Measurements from ENCODE around the gene ALDH1L2. TPM values are rescaled to one million over a fixed set of nuclear protein-coding genes. Genes with fewer than 3 reads are reported as not detected.

ALDH1L2 gene
- total and polyA plus RNA-seq, 11 donors, result 0.53 to 6.7 (median 2.0) TPM

DNA sequence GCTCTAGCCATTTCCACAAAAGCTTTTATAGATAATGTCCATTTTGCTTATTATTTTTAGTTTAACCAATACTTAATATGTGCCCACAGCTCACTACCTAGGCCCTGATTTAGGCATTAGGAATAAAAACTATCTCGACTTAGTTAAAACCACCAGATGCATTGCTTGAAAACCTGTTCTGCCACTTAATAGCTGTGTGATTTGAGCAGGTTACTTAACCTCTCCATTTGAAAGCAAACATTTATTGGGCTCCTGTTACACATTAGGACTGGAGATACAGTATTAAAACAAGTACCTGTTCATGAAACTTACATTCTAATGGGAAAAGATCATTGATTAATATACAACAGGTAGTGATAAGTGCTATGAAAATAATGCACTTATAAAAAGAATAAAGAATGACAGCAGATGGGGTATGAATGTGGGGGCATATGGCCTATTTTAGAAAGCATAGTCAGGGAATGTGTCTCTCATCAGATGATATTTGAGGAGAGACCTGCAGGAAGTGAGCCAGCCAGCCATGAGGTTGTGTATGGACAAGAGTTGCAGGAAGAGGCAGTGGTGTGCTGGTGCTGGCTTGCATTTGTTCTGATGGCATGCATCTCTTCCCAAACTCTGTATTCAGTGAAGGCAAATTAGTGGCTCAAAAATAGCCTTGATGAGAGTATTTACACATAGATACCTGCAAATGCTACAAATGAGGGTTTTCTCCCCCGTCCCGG lies 63.9 kb downstream of the ALDH1L2 start:
- Histone ChIP-seq H3K4me3 (no peak overlapping the region), H3K9me3 (no peaks in the 10 kb centered on the region), H3K36me3 (peaks cover 0 to 23% (median 0%) of the 10 kb centered on the region in 9 donors), H3K27me3 (no peaks in the 10 kb centered on the region), H3K4me1 (peaks cover 0 to 12% (median 6%) of the 10 kb centered on the region in 12 donors), H3K27ac (no peak overlapping the region)
- ATAC-seq (no peak), DNase-seq (no peak)
- WGBS, 4 donors, result 65 to 98% (median 94%) methylated on average over 3 of the region's 3 CpGs
- intact Hi-C loops (cut with DNase I), result no loop called here
- TF ChIP-seq POLR2A (IDR thresholded peaks at IDR 0.05), result no peak
- TF ChIP-seq, protein P1, sequence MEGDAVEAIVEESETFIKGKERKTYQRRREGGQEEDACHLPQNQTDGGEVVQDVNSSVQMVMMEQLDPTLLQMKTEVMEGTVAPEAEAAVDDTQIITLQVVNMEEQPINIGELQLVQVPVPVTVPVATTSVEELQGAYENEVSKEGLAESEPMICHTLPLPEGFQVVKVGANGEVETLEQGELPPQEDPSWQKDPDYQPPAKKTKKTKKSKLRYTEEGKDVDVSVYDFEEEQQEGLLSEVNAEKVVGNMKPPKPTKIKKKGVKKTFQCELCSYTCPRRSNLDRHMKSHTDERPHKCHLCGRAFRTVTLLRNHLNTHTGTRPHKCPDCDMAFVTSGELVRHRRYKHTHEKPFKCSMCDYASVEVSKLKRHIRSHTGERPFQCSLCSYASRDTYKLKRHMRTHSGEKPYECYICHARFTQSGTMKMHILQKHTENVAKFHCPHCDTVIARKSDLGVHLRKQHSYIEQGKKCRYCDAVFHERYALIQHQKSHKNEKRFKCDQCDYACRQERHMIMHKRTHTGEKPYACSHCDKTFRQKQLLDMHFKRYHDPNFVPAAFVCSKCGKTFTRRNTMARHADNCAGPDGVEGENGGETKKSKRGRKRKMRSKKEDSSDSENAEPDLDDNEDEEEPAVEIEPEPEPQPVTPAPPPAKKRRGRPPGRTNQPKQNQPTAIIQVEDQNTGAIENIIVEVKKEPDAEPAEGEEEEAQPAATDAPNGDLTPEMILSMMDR (IDR thresholded peaks at IDR 0.05), result no peak

DNA sequence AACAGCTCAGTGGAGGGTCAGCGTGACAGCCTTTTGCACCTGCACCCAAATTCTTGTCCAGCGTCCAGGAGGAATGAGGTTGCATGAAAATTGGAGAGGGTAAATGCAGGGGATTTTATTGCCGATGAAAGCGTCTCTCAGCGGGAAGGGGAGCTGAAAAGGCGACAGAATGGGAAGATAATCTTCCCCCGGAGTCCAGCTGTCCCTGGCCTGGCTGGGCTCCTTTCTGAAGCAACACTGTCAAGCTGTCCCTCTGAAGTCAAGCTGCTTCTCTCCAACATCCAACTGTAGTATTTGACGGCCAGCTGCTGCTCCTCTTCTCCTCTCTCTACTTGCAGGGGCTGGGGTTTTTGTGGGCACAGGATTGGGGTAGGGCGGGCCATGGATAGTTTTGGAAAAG lies 65.5 kb downstream of the ALDH1L2 start:
- WGBS, 4 donors, result 70 to 83% (median 78%) methylated on average over 9 of the region's 9 CpGs
- Histone ChIP-seq H3K27ac (no peak overlapping the region), H3K36me3 (peaks cover 0 to 33% (median 11%) of the 10 kb centered on the region in 9 donors), H3K27me3 (no peaks in the 10 kb centered on the region), H3K4me3 (no peak overlapping the region), H3K9me3 (no peaks in the 10 kb centered on the region), H3K4me1 (no peaks in the 10 kb centered on the region)
- ATAC-seq (no peak), DNase-seq (no peak)
- TF ChIP-seq, protein P1 (IDR thresholded peaks at IDR 0.05), result no peak
- no peak for TF ChIP-seq POLR2A (IDR thresholded peaks at IDR 0.05)
- intact Hi-C loops (cut with DNase I), result no loop called here

DNA sequence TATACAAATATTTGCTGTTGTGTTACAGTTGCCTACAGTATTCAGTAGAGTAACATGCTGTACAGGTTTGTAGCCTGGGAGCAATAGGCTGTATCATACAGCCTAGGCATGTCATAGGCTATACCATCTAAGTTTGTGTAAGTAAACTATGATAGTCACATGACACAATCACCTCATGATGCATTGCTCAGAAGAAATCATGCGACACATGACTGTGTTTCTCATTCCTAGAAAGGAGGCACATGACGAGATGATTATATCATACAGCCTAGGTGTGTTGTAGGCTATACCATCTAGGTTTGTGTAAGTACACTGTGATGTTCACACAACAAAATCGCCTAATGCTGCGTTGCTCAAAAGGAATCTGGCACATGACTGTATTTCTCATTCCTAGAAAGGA lies 66.2 kb downstream of the ALDH1L2 start:
- no peaks in the 10 kb centered on the region for H3K4me1 ChIP-seq
- H3K9me3 ChIP-seq, result no peaks in the 10 kb centered on the region
- TF ChIP-seq POLR2A (IDR thresholded peaks at IDR 0.05), result no peak
- TF ChIP-seq, protein P1 (IDR thresholded peaks at IDR 0.05), result no peak
- DNase-seq, result no peak
- no peak overlapping the region for H3K4me3 ChIP-seq
- intact Hi-C loops (cut with DNase I), result no loop called here
- no peak for ATAC-seq
- WGBS, 4 donors, result 88 to 95% (median 91%) methylated on average over 4 of the region's 4 CpGs
- no peaks in the 10 kb centered on the region for H3K27me3 ChIP-seq
- peaks cover 0 to 38% (median 12%) of the 10 kb centered on the region in 9 donors for H3K36me3 ChIP-seq
- H3K27ac ChIP-seq, result no peak overlapping the region

- intact Hi-C loops (cut with DNase I), result no loop called here
- ATAC-seq, result no peak
- TF ChIP-seq, protein P1 (IDR thresholded peaks at IDR 0.05), result no peak
- TF ChIP-seq POLR2A (IDR thresholded peaks at IDR 0.05), result no peak
- Histone ChIP-seq H3K36me3 (peaks cover 0 to 53% (median 12%) of the 10 kb centered on the region in 9 donors), H3K4me3 (no peak overlapping the region), H3K9me3 (peaks cover 0 to 10% (median 0%) of the 10 kb centered on the region in 12 donors), H3K4me1 (no peaks in the 10 kb centered on the region), H3K27ac (no peak overlapping the region), H3K27me3 (no peaks in the 10 kb centered on the region)
- WGBS, 4 donors, result 90 to 95% (median 92%) methylated on average over 4 of the region's 4 CpGs
- no peak for DNase-seq
Measured at GRCh38 chr12:105015543-105015942, 68.7 kb downstream of the ALDH1L2 start.
